Hepatocyte (in vitro differentiated cells): Measurements from ENCODE around the gene ATP9A. TPM values are rescaled to one million over a fixed set of nuclear protein-coding genes. Genes with fewer than 3 reads are reported as not detected.
"Not testable (repeated sequence)": the region's sequence is repeated elsewhere in the genome, so short reads cannot be mapped to it uniquely, and the experiment has no call there.

Source experiments
- DNase-seq: peaks from one replicate; pipeline ENCODE4 v3.0.0-alpha.2; 2016; ENCODE audit warnings: low spot score
- H2AFZ ChIP-seq: fragments of 200-600 bp; sonication (generic); 2 replicates; pipeline ENCODE4 v1.6.0; 2016; ENCODE audit warnings: antibody characterized with exemption, mild to moderate bottlenecking
- H3K27ac ChIP-seq: fragments of 200-600 bp; sonication (generic); 2 replicates; pipeline ENCODE4 v1.5.1; 2016; ENCODE audit warnings: mild to moderate bottlenecking
- H3K27me3 ChIP-seq: fragments of 200-600 bp; sonication (generic); 2 replicates; pipeline ENCODE4 v1.6.1; 2016
- H3K36me3 ChIP-seq: fragments of 200-600 bp; sonication (generic); replicated peaks from 2 replicates; pipeline ENCODE4 v1.5.1; 2016; ENCODE audit warnings: low read depth; ENCODE audit not compliant: insufficient read depth
- H3K4me1 ChIP-seq: fragments of 200-600 bp; sonication (generic); 2 replicates; pipeline ENCODE4 v1.5.1; 2016; ENCODE audit warnings: mild to moderate bottlenecking, moderate library complexity; ENCODE audit not compliant: insufficient read depth
- H3K4me2 ChIP-seq: fragments of 200-600 bp; sonication (generic); 2 replicates; pipeline ENCODE4 v1.6.0; 2016
- H3K4me3 ChIP-seq: fragments of 200-600 bp; sonication (generic); 2 replicates; pipeline ENCODE4 v1.5.1; 2016; ENCODE audit warnings: mild to moderate bottlenecking
- H3K79me2 ChIP-seq: fragments of 200-600 bp; sonication (generic); 2 replicates; pipeline ENCODE4 v1.6.0; 2017; ENCODE audit warnings: mild to moderate bottlenecking
- H3K9me2 ChIP-seq: fragments of 200-600 bp; sonication (generic); replicated peaks from 2 replicates; pipeline ENCODE4 v1.6.0; 2017; ENCODE audit warnings: mild to moderate bottlenecking; ENCODE audit not compliant: insufficient read depth
- H3K9me3 ChIP-seq: fragments of 200-600 bp; sonication (generic); 2 replicates; pipeline ENCODE4 v1.5.1; 2016; ENCODE audit warnings: low read depth, mild to moderate bottlenecking
- H4K20me1 ChIP-seq: fragments of 200-600 bp; sonication (generic); 2 replicates; pipeline ENCODE4 v1.6.0; 2016; ENCODE audit warnings: mild to moderate bottlenecking; ENCODE audit not compliant: insufficient read depth, poor library complexity, severe bottlenecking
- CTCF ChIP-seq: fragments of 200-600 bp; sonication (generic); IDR thresholded peaks from 2 replicates; pipeline ENCODE4 v1.5.1; 2016; ENCODE audit warnings: antibody characterized with exemption, mild to moderate bottlenecking; ENCODE audit not compliant: poor library complexity
- EZH2 ChIP-seq: fragments of 200-600 bp; sonication (generic); IDR thresholded peaks from 2 replicates; pipeline ENCODE4 v1.6.1; 2016; ENCODE audit warnings: antibody characterized with exemption, mild to moderate bottlenecking, borderline replicate concordance
- EZH2phosphoT487 ChIP-seq: fragments of 200-600 bp; sonication (generic); IDR thresholded peaks from one replicate; pipeline ENCODE4 v1.6.1; 2018; ENCODE audit warnings: antibody characterized with exemption, mild to moderate bottlenecking, low read depth, moderate library complexity; ENCODE audit not compliant: unreplicated experiment, severe bottlenecking
- WGBS: methylation state at CpG from one replicate; pipeline ENCODE4 v1.1.6; 2016; ENCODE audit warnings: low lambda C conversion rate; ENCODE audit errors: missing lambda C conversion rate; 5-methylcytosine and 5-hydroxymethylcytosine counted together
- polyA plus RNA-seq: library from polyadenylated mRNA; unstranded; fragments of >200 nt; fragmentation: Nextera tagmentation; extraction: Ambion mirVana; gene quantifications from 2 replicates; pipeline ENCODE4 v1.2.1, GENCODE V29; 2016
- total RNA-seq: library from RNA; depleted of rRNA; stranded (reverse); fragments of >200 nt; gene quantifications from 2 replicates; pipeline ENCODE4 v1.2.3, GENCODE V29; 2014

The ATP9A gene
- total and polyA plus RNA-seq, 2 experiments from 2014 or later, result 12.1 to 28.1 TPM

GRCh38 chr20:51648571-51648947, 119.6 kb downstream of the ATP9A start:
- H3K9me3 ChIP-seq, result no peaks in the 10 kb centered on the region
- no peaks in the 10 kb centered on the region for H3K79me2 ChIP-seq
- no peak overlapping the region for H3K4me2 ChIP-seq
- H3K36me3 ChIP-seq, result no peaks in the 10 kb centered on the region
- peaks cover 6% of the 10 kb centered on the region for H3K4me1 ChIP-seq
- TF ChIP-seq CTCF, result no peak
- no peak for TF ChIP-seq EZH2
- no peak for TF ChIP-seq EZH2phosphoT487
- H3K27me3 ChIP-seq, result no peaks in the 10 kb centered on the region
- H3K4me3 ChIP-seq, result no peak overlapping the region
- 97% methylated on average over 2 of the region's 2 CpGs for WGBS
- H2AFZ ChIP-seq, result no peak overlapping the region
- H3K9me2 ChIP-seq, result no peaks in the 10 kb centered on the region
- no peak for DNase-seq
- H4K20me1 ChIP-seq, result no peaks in the 10 kb centered on the region
- H3K27ac ChIP-seq, result no peak overlapping the region

- Histone ChIP-seq H3K9me2 (no peaks in the 10 kb centered on the region), H3K4me3 (no peak overlapping the region), H3K4me2 (no peak overlapping the region), H3K4me1 (peaks cover 6% of the 10 kb centered on the region), H3K79me2 (no peaks in the 10 kb centered on the region), H4K20me1 (no peaks in the 10 kb centered on the region), H3K9me3 (no peaks in the 10 kb centered on the region), H3K36me3 (no peaks in the 10 kb centered on the region), H3K27me3 (no peaks in the 10 kb centered on the region), H2AFZ (no peak overlapping the region), H3K27ac (no peak overlapping the region)
- DNase-seq, result no peak
- WGBS, result 87% methylated on average over 17 of the region's 17 CpGs
- TF ChIP-seq EZH2 (no peak), CTCF (no peak), EZH2phosphoT487 (no peak)
These were observed 120.3 kb downstream of the ATP9A start for GRCh38 chr20:51647674-51648570.

GRCh38 chr20:51643810-51644209, 124.4 kb downstream of the ATP9A start:
- H3K27ac ChIP-seq, result peak overlapping the region; percentile 69
- not testable (repeated sequence) for DNase-seq, H3K79me2 ChIP-seq, H3K27me3 ChIP-seq, H3K4me3 ChIP-seq, H3K4me1 ChIP-seq, H3K9me2 ChIP-seq, H4K20me1 ChIP-seq, H3K4me2 ChIP-seq, H3K36me3 ChIP-seq, H2AFZ ChIP-seq, H3K9me3 ChIP-seq
- 88% methylated on average over 8 of the region's 8 CpGs for WGBS

- Histone ChIP-seq H3K9me2 (no peaks in the 10 kb centered on the region), H2AFZ (no peak overlapping the region), H3K27me3 (no peaks in the 10 kb centered on the region), H3K27ac (peak overlapping the region; percentile 69), H3K4me1 (no peaks in the 10 kb centered on the region), H3K36me3 (no peaks in the 10 kb centered on the region), H3K9me3 (no peaks in the 10 kb centered on the region), H3K79me2 (no peaks in the 10 kb centered on the region), H3K4me2 (peak overlapping the region; percentile 20), H4K20me1 (no peaks in the 10 kb centered on the region), H3K4me3 (no peak overlapping the region)
- DNase-seq, result no peak
- no peak for TF ChIP-seq CTCF
- WGBS, result 49% methylated on average over 2 of the region's 2 CpGs
These were observed 124.8 kb downstream of the ATP9A start for GRCh38 chr20:51643390-51643789.
